Measurements from ENCODE around the gene NPR1.

NPR1 gene

GRCh38 chr1:153693466-153693865 is 15.0 kb downstream of the NPR1 start:
- H3K4me3 ChIP-seq (ENCODE audit: low read depth, low read length): no peak overlapping the region
- TF ChIP-seq CTCF (IDR thresholded peaks at IDR 0.05; ENCODE audit: low read depth, low read length): no peak

- TF ChIP-seq CTCF (IDR thresholded peaks at IDR 0.05; ENCODE audit: low read depth, low read length): no peak
- H3K4me3 ChIP-seq (ENCODE audit: low read depth, low read length): no peak overlapping the region
These were observed 18.3 kb downstream of the NPR1 start for GRCh38 chr1:153696741-153697140.

- no peak for TF ChIP-seq CTCF (IDR thresholded peaks at IDR 0.05; ENCODE audit: low read depth, low read length)
These were observed 18.9 kb downstream of the NPR1 start for GRCh38 chr1:153697191-153698019.

GRCh38 chr1:153698020-153698922 is 19.8 kb downstream of the NPR1 start:
- TF ChIP-seq CTCF (IDR thresholded peaks at IDR 0.05; ENCODE audit: low read depth, low read length): no peak
- no peak overlapping the region for H3K4me3 ChIP-seq (ENCODE audit: low read depth, low read length)

More at GRCh38 chr1:153697191-153698019, 18.9 kb downstream of the NPR1 start:
- H3K4me3 ChIP-seq (ENCODE audit: low read depth, low read length): no peak overlapping the region

GRCh38 chr1:153698923-153699714 is 20.6 kb downstream of the NPR1 start:
- H3K4me3 ChIP-seq (ENCODE audit: low read depth, low read length): no peak overlapping the region
- no peak for TF ChIP-seq CTCF (IDR thresholded peaks at IDR 0.05; ENCODE audit: low read depth, low read length)

GRCh38 chr1:153699768-153700167 is 21.3 kb downstream of the NPR1 start:
- H3K4me3 ChIP-seq (ENCODE audit: low read depth, low read length): no peak overlapping the region
- TF ChIP-seq CTCF (IDR thresholded peaks at IDR 0.05; ENCODE audit: low read depth, low read length): no peak
